ENCODE measurements around the gene SYNE2.

SYNE2 gene

GRCh38 chr14:64235652-64236640, 383.1 kb downstream of the SYNE2 start:
- no peak for DNase-seq (ENCODE audit: low read depth in 2 of 3, low spot score in 2 of 3)

- DNase-seq (ENCODE audit: low read depth in 2 of 3, low spot score in 2 of 3): no peak
These were observed 385.2 kb downstream of the SYNE2 start for GRCh38 chr14:64238049-64238448.

DNA sequence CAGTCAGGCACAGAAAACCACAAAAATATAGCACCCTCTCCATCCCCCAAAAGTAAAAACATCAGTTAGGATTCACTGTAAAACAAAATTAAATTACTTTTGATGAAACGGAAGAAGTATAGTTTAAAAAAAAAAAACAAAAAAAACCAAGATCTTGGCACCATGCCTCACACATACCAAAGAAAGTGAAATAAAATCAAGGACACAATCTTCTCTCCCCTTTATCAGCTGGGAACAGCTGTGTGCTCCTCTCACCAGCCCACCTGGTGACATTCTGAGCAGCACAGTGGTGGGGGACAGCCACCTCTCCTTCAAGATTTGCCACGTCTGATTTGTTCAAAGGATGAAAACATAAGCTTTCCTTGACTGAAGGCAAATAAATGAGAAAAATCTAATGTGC, 385.8 kb downstream of the SYNE2 start:
- no peak for DNase-seq (ENCODE audit: low read depth in 2 of 3, low spot score in 2 of 3)

DNA sequence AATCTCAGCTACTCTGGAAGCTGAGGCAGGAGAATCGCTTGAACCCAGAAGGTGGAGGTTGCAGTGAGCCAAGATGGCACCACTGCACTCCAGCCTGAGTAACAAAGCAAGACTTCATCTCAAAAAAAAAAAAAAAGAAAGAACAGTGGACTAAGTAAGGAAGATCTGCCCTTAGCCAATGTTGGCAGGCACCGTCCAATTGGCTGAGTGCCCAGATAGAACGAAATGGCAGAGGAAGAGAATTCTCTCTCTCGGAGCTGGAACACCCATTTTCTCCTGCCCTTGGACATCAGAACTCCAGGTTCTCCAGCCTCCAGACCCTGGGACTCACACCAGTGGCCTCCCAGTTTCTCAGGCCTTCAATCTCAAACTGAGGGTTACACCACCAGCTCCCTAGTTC, 391.5 kb downstream of the SYNE2 start:
- no peak for DNase-seq (ENCODE audit: low read depth in 2 of 3, low spot score in 2 of 3)

GRCh38 chr14:64245491-64245890, 392.7 kb downstream of the SYNE2 start:
- DNase-seq (ENCODE audit: low read depth in 2 of 3, low spot score in 2 of 3): no peak

DNA sequence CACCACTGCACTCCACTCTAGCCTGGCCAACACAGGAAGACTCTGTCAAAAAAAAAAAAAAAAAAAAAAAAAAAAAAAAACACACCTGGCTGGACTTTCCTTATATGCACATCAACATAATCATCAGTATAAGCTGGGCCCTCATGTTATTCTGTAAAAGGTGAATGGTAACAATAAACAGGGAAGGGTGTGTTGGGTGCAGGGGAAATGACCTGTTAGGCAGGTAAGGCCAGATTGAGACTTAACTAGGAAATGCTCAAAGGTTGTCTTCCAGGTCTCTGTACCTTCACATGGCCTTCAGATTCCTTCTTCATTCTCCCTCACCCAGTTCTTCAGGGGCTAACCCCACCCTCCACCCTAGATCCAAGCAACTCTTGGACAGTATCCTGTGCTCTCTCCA, 393.9 kb downstream of the SYNE2 start:
- DNase-seq (ENCODE audit: low read depth in 2 of 3, low spot score in 2 of 3): no peak

GRCh38 chr14:64247195-64247594, 394.4 kb downstream of the SYNE2 start:
- DNase-seq (ENCODE audit: low read depth in 2 of 3, low spot score in 2 of 3): no peak

DNA sequence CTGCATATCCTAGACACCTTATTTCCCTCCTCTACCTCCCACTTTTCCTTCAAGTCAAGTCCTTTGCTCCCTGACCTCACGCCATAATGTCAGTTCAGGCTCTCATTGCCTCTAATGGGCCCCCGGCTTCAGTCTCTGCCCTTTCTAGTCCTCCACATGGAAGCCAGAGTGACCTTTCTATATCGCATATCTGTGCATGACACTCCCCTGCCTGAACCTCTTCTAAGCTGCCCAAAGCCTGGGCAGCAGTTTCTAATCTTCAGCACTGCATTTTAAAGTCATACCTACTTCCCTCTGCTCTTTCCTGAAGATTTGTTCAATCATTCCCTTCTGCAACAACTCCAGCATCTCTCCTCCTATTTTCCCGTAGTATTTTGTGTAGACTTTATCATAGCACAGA, 395.9 kb downstream of the SYNE2 start:
- DNase-seq (ENCODE audit: low read depth in 2 of 3, low spot score in 2 of 3): no peak

DNA sequence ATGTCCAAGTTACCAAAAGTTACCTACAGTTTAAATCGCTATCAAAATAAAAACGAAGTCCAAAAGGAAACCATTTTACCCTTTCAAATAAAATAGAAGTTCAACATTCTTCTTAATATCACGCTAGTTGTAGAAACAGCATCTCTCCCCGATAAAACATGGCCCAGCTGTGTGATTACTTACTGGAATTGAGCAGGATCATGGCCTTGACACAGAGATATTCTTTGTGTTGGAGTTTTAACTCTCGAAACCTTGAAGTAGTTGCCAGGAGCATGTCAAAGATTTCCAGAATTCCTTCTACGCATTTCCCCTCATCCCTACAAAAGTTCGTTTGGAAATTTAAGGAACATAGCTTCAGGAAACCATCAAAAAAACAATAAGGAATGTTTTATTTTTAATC, 396.6 kb downstream of the SYNE2 start:
- no peak for DNase-seq (ENCODE audit: low read depth in 2 of 3, low spot score in 2 of 3)

- DNase-seq (ENCODE audit: low read depth in 2 of 3, low spot score in 2 of 3): no peak
These were observed 400.9 kb downstream of the SYNE2 start for GRCh38 chr14:64253672-64254071.

DNA sequence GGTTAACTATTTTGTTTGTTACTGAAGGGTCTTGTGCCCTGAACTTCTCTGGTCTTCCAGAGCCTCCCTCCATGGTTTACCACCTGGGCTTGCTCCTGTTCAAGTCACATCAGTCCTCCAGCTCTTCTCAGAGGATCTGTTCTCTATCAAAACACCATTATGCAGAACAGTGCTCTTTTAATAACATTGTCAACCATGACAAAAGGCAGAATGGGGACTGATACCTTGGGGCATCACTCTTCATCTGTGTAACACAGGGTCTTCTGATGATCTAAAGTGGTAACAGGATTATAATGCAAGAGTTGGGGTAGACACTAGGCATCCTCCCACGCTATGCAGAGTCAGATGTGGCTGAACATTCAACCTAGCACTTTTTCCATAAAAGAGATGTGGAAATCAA, 403.0 kb downstream of the SYNE2 start:
- no peak for DNase-seq (ENCODE audit: low read depth in 2 of 3, low spot score in 2 of 3)

DNA sequence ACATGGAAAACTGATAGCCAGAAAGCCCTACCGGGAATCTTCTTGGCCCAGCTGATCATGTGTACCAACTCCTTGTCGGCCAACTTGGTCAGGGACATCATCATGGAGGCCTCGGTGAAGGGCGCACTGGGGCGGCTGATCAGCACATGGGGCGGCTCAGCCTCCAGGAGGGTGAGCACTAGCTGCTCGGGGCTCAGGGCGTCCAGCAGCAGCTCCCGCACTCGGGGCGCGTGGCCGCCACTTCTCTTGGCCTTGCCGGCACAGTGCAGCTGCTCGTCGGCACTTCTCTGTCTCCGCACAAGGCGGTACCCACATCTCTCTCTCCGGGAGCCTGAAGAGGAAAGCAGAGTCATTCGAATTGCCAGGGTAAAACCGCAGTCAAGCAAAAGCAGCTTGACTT, 407.6 kb downstream of the SYNE2 start:
- no peak for DNase-seq (ENCODE audit: low read depth in 2 of 3, low spot score in 2 of 3)

DNA sequence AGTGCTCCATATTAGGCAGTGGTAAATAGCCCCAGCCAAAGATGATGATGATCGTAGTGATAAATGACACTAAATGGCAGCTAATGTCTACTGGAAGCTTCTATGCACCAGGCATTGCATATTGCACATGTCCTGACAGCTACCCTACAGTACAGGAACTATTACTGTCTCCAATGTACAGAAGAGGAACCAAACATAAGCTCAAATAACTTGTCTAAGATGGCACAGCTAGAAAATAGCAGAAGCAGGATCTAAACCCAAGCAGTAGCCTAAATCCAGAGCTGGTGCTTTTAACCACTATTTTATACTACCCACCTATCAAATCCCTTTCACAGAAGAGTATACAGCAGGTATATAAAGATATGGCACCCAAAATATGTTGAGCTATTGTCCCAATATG, 412.4 kb downstream of the SYNE2 start:
- DNase-seq (ENCODE audit: low read depth in 2 of 3, low spot score in 2 of 3): no peak

- DNase-seq (ENCODE audit: low read depth in 2 of 3, low spot score in 2 of 3): no peak
These were observed 413.4 kb downstream of the SYNE2 start for GRCh38 chr14:64266239-64266638.

- no peak for DNase-seq (ENCODE audit: low read depth in 2 of 3, low spot score in 2 of 3)
These were observed 419.2 kb downstream of the SYNE2 start for GRCh38 chr14:64272019-64272418.
